SH-SY5Y (cell line): ENCODE data around the gene PRLH.

Source experiments
- GATA2 ChIP-seq: IDR thresholded peaks from 2 replicates; pipeline ENCODE4 v1.6.1; 2011; ENCODE audit warnings: mild to moderate bottlenecking, low read depth, low read length
- GATA3 ChIP-seq: IDR thresholded peaks from 2 replicates; pipeline ENCODE4 v1.6.1; 2011; ENCODE audit warnings: low read depth, mild to moderate bottlenecking, low read length, moderate library complexity

DNA sequence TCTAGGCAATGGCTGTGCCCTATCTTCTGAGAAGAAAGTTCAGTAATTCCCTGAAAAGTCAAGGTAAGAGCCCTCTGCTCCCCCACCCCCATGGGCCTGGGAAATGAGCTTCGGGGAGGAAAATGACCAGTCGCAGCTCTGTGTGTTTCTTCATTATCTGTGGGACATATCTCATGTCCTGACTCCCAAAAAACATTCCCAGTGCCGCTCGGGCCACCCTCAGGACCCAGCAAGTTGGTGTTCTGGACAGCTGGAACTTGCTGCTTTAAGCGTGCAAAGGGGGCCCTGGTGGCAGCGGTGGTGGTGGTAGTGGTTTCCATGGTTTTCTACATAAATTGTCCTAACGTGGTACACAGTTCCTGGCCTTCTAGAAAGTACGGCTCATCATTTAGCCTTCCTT, 17.2 kb upstream of the PRLH start:
- TF ChIP-seq GATA2 (no peak), GATA3 (no peak)
